Measurements from ENCODE around the gene TTC22.

TTC22 gene

GRCh38 chr1:54800899-54801759 lies at the start of gene TTC22:
Gene TTC22, minus strand, starts transcription at chr1:54801323. Its CDS starts 160 bp downstream, at chr1:54801163.
- DNase-seq (ENCODE audit: low read depth, low spot score): peak; percentile 63

GRCh38 chr1:54850737-54851136 lies 49.6 kb upstream of the TTC22 start:
- DNase-seq (ENCODE audit: low read depth, low spot score): no peak

- no peak for DNase-seq (ENCODE audit: low read depth, low spot score)
These were observed 49.1 kb upstream of the TTC22 start for GRCh38 chr1:54850069-54850730.

GRCh38 chr1:54849219-54850068 lies 48.3 kb upstream of the TTC22 start:
- DNase-seq (ENCODE audit: low read depth, low spot score): no peak

- no peak for DNase-seq (ENCODE audit: low read depth, low spot score)
These were observed 47.2 kb upstream of the TTC22 start for GRCh38 chr1:54848134-54848948.

- no peak for DNase-seq (ENCODE audit: low read depth, low spot score)
These were observed 45.7 kb upstream of the TTC22 start for GRCh38 chr1:54846716-54847284.

- DNase-seq (ENCODE audit: low read depth, low spot score): no peak
These were observed 45.2 kb upstream of the TTC22 start for GRCh38 chr1:54846301-54846700.

GRCh38 chr1:54845772-54846171 lies 44.6 kb upstream of the TTC22 start:
- no peak for DNase-seq (ENCODE audit: low read depth, low spot score)

- DNase-seq (ENCODE audit: low read depth, low spot score): no peak
These were observed 43.4 kb upstream of the TTC22 start for GRCh38 chr1:54844564-54844963.

GRCh38 chr1:54843449-54843848 lies 42.3 kb upstream of the TTC22 start:
- no peak for DNase-seq (ENCODE audit: low read depth, low spot score)

GRCh38 chr1:54842963-54843362 lies 41.8 kb upstream of the TTC22 start:
- DNase-seq (ENCODE audit: low read depth, low spot score): no peak

GRCh38 chr1:54842206-54842915 lies 41.2 kb upstream of the TTC22 start:
- no peak for DNase-seq (ENCODE audit: low read depth, low spot score)

- no peak for DNase-seq (ENCODE audit: low read depth, low spot score)
These were observed 38.7 kb upstream of the TTC22 start for GRCh38 chr1:54839824-54840223.

- no peak for DNase-seq (ENCODE audit: low read depth, low spot score)
These were observed 37.5 kb upstream of the TTC22 start for GRCh38 chr1:54838565-54839180.

- DNase-seq (ENCODE audit: low read depth, low spot score): no peak
These were observed 36.1 kb upstream of the TTC22 start for GRCh38 chr1:54837002-54837853.

- DNase-seq (ENCODE audit: low read depth, low spot score): no peak
These were observed 35.5 kb upstream of the TTC22 start for GRCh38 chr1:54836594-54836993.

GRCh38 chr1:54835970-54836369 lies 34.8 kb upstream of the TTC22 start:
- no peak for DNase-seq (ENCODE audit: low read depth, low spot score)

- DNase-seq (ENCODE audit: low read depth, low spot score): no peak
These were observed 34.2 kb upstream of the TTC22 start for GRCh38 chr1:54835131-54835898.
